Activated naive CD4-positive, alpha-beta T cell treated with anti-CD3 and anti-CD28 coated beads, Interleukin-2, amount 50 U/mL, for 72 hours (primary cell): ENCODE data around the gene DCP1B. TPM values are rescaled to one million over a fixed set of nuclear protein-coding genes. Genes with fewer than 3 reads are reported as not detected.

ENCODE experiments used
- ATAC-seq, 2 donors: fragments of 150-1000 bp; cut with Tn5 transposase; 2 replicates each; pipeline ENCODE4 v1.10.0; 2021; ENCODE audit warnings: mild to moderate bottlenecking in 2 of 2, moderate library complexity in 2 of 2
- DNase-seq, 2 donors: peaks; one replicate each; pipeline ENCODE4 v3.0.0; 2021 to 2022; ENCODE audit warnings: low spot score in 2 of 2
- H3K27ac Mint-ChIP-seq, 2 donors: one replicate each; pipeline ENCODE4 v1.8.0; 2022; ENCODE audit warnings: mild to moderate bottlenecking in 2 of 2, mixed read lengths in 2 of 2
- H3K36me3 Mint-ChIP-seq, 2 donors: one replicate each; pipeline ENCODE4 v1.8.0; 2022; ENCODE audit warnings: mixed read lengths in 2 of 2
- H3K9me3 Mint-ChIP-seq, 2 donors: one replicate each; pipeline ENCODE4 v1.8.0; 2022; ENCODE audit warnings: mixed read lengths in 2 of 2
- total RNA-seq, 2 donors: library from RNA; stranded (reverse); gene quantifications; one replicate each; pipeline ENCODE4 v1.2.3, GENCODE V29; 2022

DCP1B gene
- total RNA-seq, 2 donors from 2014 or later, result 9.0 to 13.6 TPM

DNA sequence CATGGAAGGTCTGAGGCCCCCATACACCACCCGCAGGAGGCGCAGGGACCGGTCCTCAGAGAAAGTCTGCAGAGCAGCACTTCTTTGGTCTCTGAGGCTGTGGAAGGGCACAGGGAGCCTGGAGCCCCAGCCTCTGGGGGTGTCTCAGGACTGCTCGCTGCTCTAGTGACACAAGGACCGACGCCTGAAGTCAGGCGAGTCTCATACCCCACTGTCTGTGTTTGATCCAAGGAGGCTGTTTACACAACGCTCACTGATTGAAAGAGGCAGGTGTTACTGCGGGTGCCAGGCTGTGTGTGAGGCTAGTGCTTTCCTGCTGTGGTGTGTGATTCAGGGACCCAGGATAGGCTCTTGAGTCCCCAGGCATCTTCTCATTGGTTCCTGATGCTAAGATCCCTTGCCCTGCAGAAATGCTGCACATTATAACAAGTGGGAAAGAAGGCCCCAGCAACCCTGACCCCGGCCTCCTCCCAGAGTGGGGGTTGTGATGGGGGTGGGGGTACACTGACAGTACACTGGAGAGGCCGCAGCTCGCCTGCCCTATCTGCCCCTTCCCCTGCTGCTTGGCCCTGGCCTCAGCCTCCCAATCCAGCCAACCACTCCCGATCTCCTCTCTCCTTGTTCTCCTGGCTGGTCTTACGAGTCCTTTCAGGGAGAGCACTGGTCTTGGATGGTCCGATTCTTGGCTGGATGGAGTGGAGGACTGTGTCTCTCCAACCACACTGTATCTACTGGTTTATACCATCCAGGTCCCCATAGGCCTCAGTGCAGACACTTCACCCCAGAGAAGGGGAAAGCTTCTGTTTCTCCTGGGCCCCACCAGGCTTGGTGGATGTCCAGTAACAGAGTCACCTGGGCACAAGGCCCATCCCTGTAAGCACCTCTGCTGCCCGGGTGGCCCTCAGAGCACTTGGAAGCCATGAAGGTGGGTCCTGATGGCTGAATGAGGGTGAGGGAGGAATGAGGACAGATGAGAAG, 92.4 kb downstream of the DCP1B start:
- DNase-seq (peak in 1 of 2 donors; percentile 23), ATAC-seq (no peak)
- H3K9me3 Mint-ChIP-seq, result peaks cover 0 to under 1% of the 10 kb centered on the region in 2 donors
- H3K36me3 Mint-ChIP-seq, result peaks cover 5 to 16% of the 10 kb centered on the region in 2 donors
- H3K27ac Mint-ChIP-seq, result no peak overlapping the region

DNA sequence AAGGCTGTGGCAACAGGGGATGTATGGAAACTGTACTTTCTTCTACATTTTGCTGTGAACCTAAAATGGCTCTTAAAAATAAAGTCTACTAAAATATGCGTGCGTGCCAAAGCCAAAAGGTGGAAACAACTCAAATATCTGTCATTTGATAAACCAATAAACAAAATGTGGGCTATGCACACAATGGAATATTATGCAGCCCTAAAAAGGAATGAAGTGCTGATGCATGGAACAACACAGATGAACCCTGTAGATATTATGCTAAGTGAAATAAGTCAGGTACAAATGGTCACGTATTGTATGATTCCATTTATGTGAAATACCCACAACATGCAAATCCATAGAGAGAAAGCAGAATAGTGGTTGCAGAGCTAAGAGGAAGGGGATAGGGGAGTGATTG, 93.8 kb downstream of the DCP1B start:
- Mint-ChIP-seq H3K36me3 (peaks cover 10 to 21% of the 10 kb centered on the region in 2 donors), H3K27ac (no peak overlapping the region), H3K9me3 (peaks cover 8 to 12% of the 10 kb centered on the region in 2 donors)
- DNase-seq (no peak), ATAC-seq (no peak)

DNA sequence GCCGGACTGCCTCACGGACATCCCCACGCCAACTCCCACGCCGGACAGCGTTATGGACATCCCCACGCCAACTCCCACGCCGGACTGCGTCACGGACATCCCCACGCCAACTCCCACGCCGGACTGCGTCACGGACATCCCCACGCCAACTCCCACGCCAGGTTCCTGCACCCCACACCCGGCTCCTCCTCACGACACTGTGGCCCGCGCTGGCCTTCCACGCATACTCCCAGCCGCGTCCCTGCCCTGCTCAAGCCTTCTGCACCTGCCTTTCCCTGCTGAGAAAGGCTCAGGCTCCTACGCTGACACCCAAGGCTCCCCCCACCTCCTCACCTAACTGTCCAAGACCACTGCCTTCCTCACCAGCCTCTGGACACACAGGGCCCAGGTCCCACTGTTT, 95.5 kb downstream of the DCP1B start:
- Mint-ChIP-seq H3K36me3 (peaks cover 14 to 21% of the 10 kb centered on the region in 2 donors), H3K27ac (no peak overlapping the region)

DNA sequence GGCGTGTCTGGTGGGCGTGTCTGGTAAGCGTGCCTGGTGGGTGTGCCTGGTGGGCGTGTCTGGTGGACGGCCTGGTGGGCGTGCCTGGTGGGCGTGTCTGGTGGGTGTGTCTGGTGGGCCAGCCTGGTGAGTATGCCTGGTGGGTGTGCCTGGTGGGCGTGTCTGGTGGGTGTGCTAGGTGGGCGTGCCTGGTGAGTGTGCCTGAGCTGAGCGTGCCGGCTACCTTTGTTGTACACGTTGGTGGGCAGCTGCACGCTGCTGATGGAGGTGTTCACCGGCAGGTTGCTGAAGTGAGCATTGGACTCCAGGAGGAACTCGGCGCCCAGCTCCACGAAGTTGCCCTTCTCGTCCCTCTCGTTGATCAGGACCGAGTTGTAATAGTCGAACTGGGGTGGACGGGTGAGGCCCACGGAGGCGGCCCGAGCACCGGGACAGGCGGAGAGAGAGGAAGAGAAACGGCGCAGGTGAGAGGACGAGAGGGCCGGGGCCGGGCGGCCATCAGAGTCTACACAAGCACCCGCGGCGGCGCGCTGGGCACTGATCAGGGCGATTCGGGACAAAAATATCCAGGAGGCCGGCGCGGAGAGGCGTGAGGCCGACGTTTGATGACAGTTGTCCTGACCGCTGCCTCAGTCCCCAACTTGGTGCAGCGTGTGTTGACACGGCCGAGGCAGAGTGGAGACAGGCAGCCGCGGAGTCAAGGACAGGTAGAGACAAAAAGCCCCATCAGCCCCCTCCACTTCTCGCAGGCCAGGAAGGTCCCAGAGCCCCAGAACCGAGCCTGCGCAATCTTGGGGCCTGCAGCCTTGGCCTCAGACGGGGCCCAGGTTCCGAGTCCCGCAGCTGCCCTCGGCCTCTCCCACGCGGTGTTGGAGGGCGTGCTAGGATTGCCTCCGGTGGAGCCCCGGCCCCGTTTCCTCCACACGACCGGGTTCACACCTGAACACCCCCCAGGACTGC, 96.3 kb downstream of the DCP1B start:
- DNase-seq (peak in 1 of 2 donors; percentile 39), ATAC-seq (no peak)
- H3K27ac Mint-ChIP-seq, result no peak overlapping the region
- H3K36me3 Mint-ChIP-seq, result peaks cover 19 to 21% of the 10 kb centered on the region in 2 donors
- peaks cover 11 to 22% of the 10 kb centered on the region in 2 donors for H3K9me3 Mint-ChIP-seq

More for the DNA sequence above, 95.5 kb downstream of the DCP1B start:
- ATAC-seq (no peak), DNase-seq (peak in 1 of 2 donors; percentile 14)
- peaks cover 8 to 16% of the 10 kb centered on the region in 2 donors for H3K9me3 Mint-ChIP-seq

DNA sequence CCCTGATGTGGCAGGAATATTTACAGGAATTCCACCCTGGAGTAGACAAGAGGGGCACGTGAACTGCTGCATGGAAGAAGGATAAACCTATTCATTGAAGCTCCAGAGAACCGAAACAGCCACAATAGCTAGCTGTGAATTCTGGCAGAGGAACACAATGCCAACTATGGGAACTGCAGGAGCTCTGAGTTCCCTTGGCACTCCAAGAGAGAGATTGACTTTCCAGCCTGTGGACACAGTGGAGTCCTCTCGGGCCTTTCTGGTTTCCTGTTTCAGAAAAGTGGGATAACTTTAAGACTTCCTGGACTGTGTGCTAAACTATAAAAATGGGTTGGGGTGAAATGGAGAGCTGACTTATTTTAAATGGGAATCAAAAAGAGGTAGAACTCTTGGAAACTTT, 97.7 kb downstream of the DCP1B start:
- H3K36me3 Mint-ChIP-seq, result peaks cover 28 to 32% of the 10 kb centered on the region in 2 donors
- H3K9me3 Mint-ChIP-seq, result peaks cover 18 to 27% of the 10 kb centered on the region in 2 donors
- peak in 1 of 2 donors; percentile 33 for DNase-seq
- no peak overlapping the region for H3K27ac Mint-ChIP-seq
- ATAC-seq, result no peak

DNA sequence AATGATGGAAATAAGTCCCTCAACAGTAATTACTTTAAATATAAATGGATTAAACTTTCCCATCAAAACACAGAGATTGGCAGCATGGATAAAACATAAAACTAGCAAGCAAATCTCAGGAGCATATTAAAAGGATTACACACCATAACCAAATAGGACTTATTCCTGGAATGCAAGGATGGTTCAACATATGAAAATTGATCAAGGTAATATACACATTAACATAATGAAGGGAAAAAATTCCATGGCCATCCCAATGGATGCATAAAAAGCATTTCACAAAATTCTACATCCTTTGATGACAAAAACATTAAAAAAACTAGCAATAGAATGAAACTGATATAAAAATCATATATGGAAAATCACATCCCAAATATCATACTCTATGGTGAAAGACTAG, 99.4 kb downstream of the DCP1B start:
- Mint-ChIP-seq H3K27ac (no peak overlapping the region), H3K9me3 (peaks cover 18 to 27% of the 10 kb centered on the region in 2 donors), H3K36me3 (peaks cover 28 to 34% of the 10 kb centered on the region in 2 donors)
- DNase-seq (no peak), ATAC-seq (no peak)

DNA sequence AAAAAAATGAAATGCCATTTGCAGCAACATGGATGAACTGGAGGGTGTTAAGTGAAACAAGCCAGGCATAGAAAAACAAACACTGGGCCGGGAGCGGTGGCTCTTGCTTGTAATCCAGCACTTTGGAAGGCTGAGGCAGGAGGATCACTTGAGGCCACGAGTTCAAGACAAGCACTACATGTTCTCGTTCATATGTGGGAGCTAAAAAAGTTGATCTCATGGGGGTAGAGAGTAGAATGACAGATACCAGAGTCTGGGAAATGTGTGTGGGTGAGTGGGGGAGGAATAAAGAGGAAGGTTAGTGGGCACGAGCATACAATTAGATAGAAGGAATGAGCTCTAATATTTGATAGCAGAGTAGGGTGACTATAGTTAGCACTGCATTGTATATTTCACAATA, 107.3 kb downstream of the DCP1B start:
- Mint-ChIP-seq H3K27ac (no peak overlapping the region), H3K36me3 (peaks cover 0 to 19% of the 10 kb centered on the region in 2 donors), H3K9me3 (peaks cover 4 to 13% of the 10 kb centered on the region in 2 donors)
- DNase-seq (no peak), ATAC-seq (no peak)

Other genes starting within 250 kb of the DCP1B start
- gene LRTM2, start 183.9 kb downstream of the DCP1B start, total RNA-seq, result not detected
- 1 to 10 TPM; 3.8 to 5.4 TPM for gene CACNA2D4, start 85.8 kb downstream of the DCP1B start, total RNA-seq
- under 1 TPM; 0.05 to 0.31 TPM for gene CACNA1C, start 48.5 kb upstream of the DCP1B start, total RNA-seq